NT2/D1 (cell line): ENCODE data around the gene STAT2.
"Not testable (repeated sequence)": the region's sequence is repeated elsewhere in the genome, so short reads cannot be mapped to it uniquely, and the experiment has no call there.

Experiments
- DNase-seq: peaks from one replicate; pipeline ENCODE4 v3.0.0-alpha.2; 2011; ENCODE audit warnings: low read depth, low spot score
- H3K27me3 ChIP-seq: 2 replicates; pipeline ENCODE4 v1.6.0; 2011; ENCODE audit warnings: mild to moderate bottlenecking; ENCODE audit not compliant: insufficient read length, insufficient read depth
- H3K36me3 ChIP-seq: 2 replicates; pipeline ENCODE4 v1.6.1; 2011; ENCODE audit warnings: mild to moderate bottlenecking, low read length, mixed read lengths; ENCODE audit not compliant: insufficient read depth, insufficient read length
- H3K4me1 ChIP-seq: 2 replicates; pipeline ENCODE4 v1.5.1; 2011; ENCODE audit not compliant: insufficient read depth, insufficient read length
- H3K4me3 ChIP-seq: 2 replicates; pipeline ENCODE4 v1.5.1; 2011; ENCODE audit warnings: low read depth; ENCODE audit not compliant: insufficient read length
- H3K9ac ChIP-seq: 2 replicates; pipeline ENCODE4 v1.6.0; 2011; ENCODE audit warnings: low read depth; ENCODE audit not compliant: insufficient read length
- H3K9me3 ChIP-seq: 2 replicates; pipeline ENCODE4 v1.5.1; 2011; ENCODE audit warnings: mild to moderate bottlenecking, low read length; ENCODE audit not compliant: insufficient read depth
- SUZ12 ChIP-seq: IDR thresholded peaks from 2 replicates; pipeline ENCODE4 v1.6.1; 2011; ENCODE audit not compliant: insufficient read length, insufficient read depth; ENCODE audit errors: extremely low read depth
- YY1 ChIP-seq: IDR thresholded peaks from 2 replicates; pipeline ENCODE4 v1.6.1; 2011; ENCODE audit not compliant: insufficient read length, insufficient read depth
- ZNF274 ChIP-seq: IDR thresholded peaks from 2 replicates; pipeline ENCODE4 v1.6.1; 2011; ENCODE audit warnings: mild to moderate bottlenecking, low read depth, low read length

The STAT2 gene

GRCh38 chr12:56339158-56339422 lies 20.8 kb downstream of the STAT2 start:
- no peaks in the 10 kb centered on the region for H3K9me3 ChIP-seq
- H3K4me3 ChIP-seq: no peak overlapping the region
- TF ChIP-seq YY1 (no peak), SUZ12 (no peak), ZNF274 (no peak)
- no peaks in the 10 kb centered on the region for H3K27me3 ChIP-seq
- H3K4me1 ChIP-seq: peaks cover 16% of the 10 kb centered on the region
- peaks cover 23% of the 10 kb centered on the region for H3K36me3 ChIP-seq
- peak overlapping the region; percentile 57 for H3K9ac ChIP-seq
- DNase-seq: no peak

- H3K27me3 ChIP-seq: no peaks in the 10 kb centered on the region
- TF ChIP-seq ZNF274: no peak
- no peak for TF ChIP-seq YY1
- no peak for TF ChIP-seq SUZ12
- no peak within 1 kb of the TSS for H3K4me3 ChIP-seq
- peaks cover 16% of the 10 kb centered on the region for H3K4me1 ChIP-seq
- H3K9ac ChIP-seq: peak within 1 kb of the TSS; percentile 57
- H3K9me3 ChIP-seq: no peaks in the 10 kb centered on the region
- DNase-seq: no peak
- H3K36me3 ChIP-seq: peaks cover 18% of the 10 kb centered on the region
Measured at GRCh38 chr12:56338308-56339157, 21.4 kb downstream of the STAT2 start, which contains the start of gene IL23A. TSS of gene IL23A (plus strand) at chr12:56338884. CDS start at chr12:56339045, 161 bp downstream.

GRCh38 chr12:56337753-56338251 lies 22.1 kb downstream of the STAT2 start:
- H3K27me3 ChIP-seq: no peaks in the 10 kb centered on the region
- H3K9me3 ChIP-seq: no peaks in the 10 kb centered on the region
- H3K4me3 ChIP-seq: no peak overlapping the region
- DNase-seq: no peak
- H3K4me1 ChIP-seq: peaks cover 16% of the 10 kb centered on the region
- peaks cover 10% of the 10 kb centered on the region for H3K36me3 ChIP-seq
- H3K9ac ChIP-seq: no peak overlapping the region
- TF ChIP-seq SUZ12 (no peak), YY1 (no peak), ZNF274 (no peak)

- Histone ChIP-seq H3K9me3 (no peaks in the 10 kb centered on the region), H3K9ac (no peak overlapping the region), H3K4me3 (no peak overlapping the region), H3K36me3 (peaks cover 5% of the 10 kb centered on the region), H3K4me1 (peaks cover 16% of the 10 kb centered on the region), H3K27me3 (no peaks in the 10 kb centered on the region)
- DNase-seq: no peak
- TF ChIP-seq SUZ12 (no peak), YY1 (no peak), ZNF274 (no peak)
Measured at GRCh38 chr12:56336361-56337167, 23.3 kb downstream of the STAT2 start.

GRCh38 chr12:56335527-56335926 lies 24.4 kb downstream of the STAT2 start:
- not testable (repeated sequence) for H3K4me3 ChIP-seq, DNase-seq, H3K36me3 ChIP-seq, H3K9me3 ChIP-seq, H3K27me3 ChIP-seq, H3K9ac ChIP-seq
- peaks cover 16% of the 10 kb centered on the region for H3K4me1 ChIP-seq

- no peak for TF ChIP-seq ZNF274
- no peak for TF ChIP-seq SUZ12
- TF ChIP-seq YY1: no peak
- peaks cover 16% of the 10 kb centered on the region for H3K4me1 ChIP-seq
- DNase-seq: no peak
Measured at GRCh38 chr12:56334490-56334793, 25.5 kb downstream of the STAT2 start.

More at GRCh38 chr12:56334490-56334793, 25.5 kb downstream of the STAT2 start:
- Histone ChIP-seq H3K36me3 (no peaks in the 10 kb centered on the region), H3K27me3 (no peaks in the 10 kb centered on the region), H3K9ac (peak overlapping the region; percentile 85), H3K9me3 (no peaks in the 10 kb centered on the region), H3K4me3 (peak overlapping the region; percentile 73)
